ENCODE results near the gene CXCL5.

Gene CXCL5

DNA sequence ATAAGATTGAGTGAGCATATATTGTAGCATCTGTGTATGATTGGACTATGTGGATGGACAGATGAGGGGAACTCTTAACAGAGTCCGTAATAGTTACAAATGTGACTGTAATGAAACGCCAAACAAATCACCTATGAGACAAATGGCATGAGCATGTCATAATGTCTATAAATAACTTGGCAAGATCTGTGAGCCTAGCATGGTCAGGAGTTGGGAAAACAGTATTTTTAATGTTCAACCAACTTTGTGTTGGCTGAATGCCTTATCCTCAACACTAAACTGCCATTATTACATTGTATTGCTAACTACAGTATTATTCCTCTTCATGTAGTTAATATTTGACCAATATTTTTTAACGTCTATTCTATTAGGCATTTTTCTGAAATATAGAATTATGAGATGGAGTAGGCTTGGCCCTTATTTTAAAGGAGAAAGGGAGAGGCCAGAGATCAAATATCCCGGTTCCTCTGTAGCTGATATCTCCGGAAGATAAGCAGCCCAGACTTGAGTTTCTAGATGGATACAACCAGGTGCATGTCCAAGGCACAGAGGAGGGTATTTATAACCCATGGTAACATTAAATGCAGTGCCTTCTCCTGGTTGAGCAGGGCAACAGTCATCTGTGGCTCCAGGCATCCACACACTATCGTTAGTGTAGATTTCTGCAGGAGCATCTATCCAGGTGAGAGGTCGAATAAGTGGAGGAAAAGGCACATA lies 49.3 kb downstream of the CXCL5 start:
- DNase-seq (ENCODE audit: low spot score), result no peak
- in situ Hi-C loops (cut with MboI; ENCODE audit: low sequenced_read_pairs, unreplicated experiment), result no loop called here
- TF ChIP-seq, protein P1, sequence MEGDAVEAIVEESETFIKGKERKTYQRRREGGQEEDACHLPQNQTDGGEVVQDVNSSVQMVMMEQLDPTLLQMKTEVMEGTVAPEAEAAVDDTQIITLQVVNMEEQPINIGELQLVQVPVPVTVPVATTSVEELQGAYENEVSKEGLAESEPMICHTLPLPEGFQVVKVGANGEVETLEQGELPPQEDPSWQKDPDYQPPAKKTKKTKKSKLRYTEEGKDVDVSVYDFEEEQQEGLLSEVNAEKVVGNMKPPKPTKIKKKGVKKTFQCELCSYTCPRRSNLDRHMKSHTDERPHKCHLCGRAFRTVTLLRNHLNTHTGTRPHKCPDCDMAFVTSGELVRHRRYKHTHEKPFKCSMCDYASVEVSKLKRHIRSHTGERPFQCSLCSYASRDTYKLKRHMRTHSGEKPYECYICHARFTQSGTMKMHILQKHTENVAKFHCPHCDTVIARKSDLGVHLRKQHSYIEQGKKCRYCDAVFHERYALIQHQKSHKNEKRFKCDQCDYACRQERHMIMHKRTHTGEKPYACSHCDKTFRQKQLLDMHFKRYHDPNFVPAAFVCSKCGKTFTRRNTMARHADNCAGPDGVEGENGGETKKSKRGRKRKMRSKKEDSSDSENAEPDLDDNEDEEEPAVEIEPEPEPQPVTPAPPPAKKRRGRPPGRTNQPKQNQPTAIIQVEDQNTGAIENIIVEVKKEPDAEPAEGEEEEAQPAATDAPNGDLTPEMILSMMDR (IDR thresholded peaks at IDR 0.05; ENCODE audit: borderline replicate concordance, control extremely low read depth, extremely low read depth, insufficient read depth, missing control alignments), result no peak

DNA sequence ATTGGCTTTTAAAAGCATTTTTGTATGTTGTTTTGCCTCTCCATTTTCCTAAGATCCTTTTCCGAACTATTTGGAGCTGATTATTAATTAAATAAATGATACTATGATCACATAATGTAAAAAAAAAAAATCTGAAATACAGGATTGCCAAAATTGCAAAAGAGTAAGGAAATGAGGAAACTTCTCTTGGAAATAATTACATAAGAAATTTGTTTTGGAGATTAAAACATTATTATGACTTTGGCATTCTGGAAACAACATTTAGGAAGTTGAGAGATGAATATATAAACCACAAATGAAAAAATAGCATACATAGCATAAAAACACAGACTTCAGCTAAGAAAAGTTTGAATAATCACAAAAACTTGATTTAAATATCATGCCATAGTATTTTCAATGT lies 50.2 kb downstream of the CXCL5 start:
- TF ChIP-seq, protein P1 (IDR thresholded peaks at IDR 0.05; ENCODE audit: borderline replicate concordance, control extremely low read depth, extremely low read depth, insufficient read depth, missing control alignments), result no peak
- in situ Hi-C loops (cut with MboI; ENCODE audit: low sequenced_read_pairs, unreplicated experiment), result no loop called here
- DNase-seq (ENCODE audit: low spot score), result no peak

DNA sequence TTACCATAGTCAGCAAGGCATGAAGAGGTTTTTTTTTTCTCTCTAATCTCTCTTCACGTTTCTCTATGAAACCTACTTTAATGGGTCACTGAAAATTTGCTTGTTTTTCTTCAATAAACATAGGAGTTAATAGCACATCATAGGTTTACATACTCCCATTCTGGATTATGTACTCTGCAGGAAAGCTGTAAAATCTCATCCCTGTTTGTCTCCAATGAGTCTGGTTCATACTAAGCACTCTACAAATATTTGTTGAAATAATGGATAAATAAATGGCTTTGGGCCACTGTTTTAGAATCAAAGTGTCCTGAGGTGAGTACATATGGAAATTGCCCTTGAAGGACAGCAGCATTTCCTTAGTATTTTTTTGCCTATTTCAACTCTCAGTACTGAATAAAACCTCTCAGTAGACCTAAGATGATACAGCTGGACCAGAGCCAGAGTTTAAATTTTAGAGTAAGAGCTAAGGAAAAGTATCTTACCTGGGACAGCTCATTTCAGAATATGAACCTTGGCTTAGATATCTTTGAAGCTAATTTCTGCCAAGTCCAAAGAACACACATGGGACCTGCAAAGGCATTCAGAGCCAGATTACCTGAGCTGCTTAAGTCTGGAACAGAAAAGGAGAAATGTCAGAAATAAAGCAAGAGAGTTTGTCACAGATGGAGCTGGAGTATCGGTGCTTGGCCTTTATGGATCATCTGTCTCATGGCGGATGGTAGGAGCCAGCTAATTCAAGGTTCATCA lies 51.1 kb downstream of the CXCL5 start:
- in situ Hi-C loops (cut with MboI; ENCODE audit: low sequenced_read_pairs, unreplicated experiment), result no loop called here
- TF ChIP-seq, protein P1 (IDR thresholded peaks at IDR 0.05; ENCODE audit: borderline replicate concordance, control extremely low read depth, extremely low read depth, insufficient read depth, missing control alignments), result no peak
- no peak for DNase-seq (ENCODE audit: low spot score)

DNA sequence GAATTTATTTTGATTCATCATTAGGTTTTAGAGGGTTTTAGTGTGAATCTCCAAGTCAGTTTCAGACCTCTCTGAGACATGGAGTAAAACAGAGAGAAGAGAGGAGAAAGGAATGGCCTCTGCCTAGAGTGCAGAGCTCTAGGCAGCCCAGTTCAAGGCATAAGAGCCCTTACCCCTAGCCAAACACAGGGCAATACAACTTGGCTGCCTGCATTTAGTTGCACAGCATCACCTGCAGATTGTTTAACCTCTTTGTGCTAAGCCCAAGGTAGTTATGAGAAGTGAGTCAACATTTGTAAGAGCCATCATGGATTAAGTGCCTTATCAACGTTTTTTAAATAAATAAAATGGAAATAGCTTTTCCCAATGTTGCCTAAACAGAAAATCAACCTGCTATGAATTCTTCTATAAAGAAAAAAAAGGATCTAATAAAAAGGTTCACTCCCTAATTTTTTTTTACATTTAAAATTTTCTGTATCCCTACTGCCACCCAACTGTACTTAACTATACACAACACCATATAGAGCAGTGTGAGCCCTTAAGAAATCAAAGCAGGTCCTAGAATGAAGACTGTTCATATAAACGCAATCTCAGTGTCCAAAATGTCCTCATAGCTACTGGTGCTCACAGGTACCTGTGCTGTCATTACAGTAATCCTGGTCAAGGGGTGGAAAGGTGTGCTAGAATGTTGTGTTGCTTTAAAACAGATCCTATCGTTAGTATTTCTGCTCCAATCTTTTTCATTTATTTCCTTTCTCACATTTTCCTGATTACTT lies 52.6 kb downstream of the CXCL5 start:
- TF ChIP-seq, protein P1 (IDR thresholded peaks at IDR 0.05; ENCODE audit: borderline replicate concordance, control extremely low read depth, extremely low read depth, insufficient read depth, missing control alignments), result no peak
- in situ Hi-C loops (cut with MboI; ENCODE audit: low sequenced_read_pairs, unreplicated experiment), result no loop called here
- DNase-seq (ENCODE audit: low spot score), result no peak
